HEK293 (cell line): ENCODE data around the gene ZNF587B.
"Not testable (repeated sequence)": the region's sequence is repeated elsewhere in the genome, so short reads cannot be mapped to it uniquely, and the experiment has no call there.

Experiments
- CTCF ChIA-PET: fragments of 350-600 bp; formaldehyde crosslinking; extraction: SDS; loops from one replicate; lab custom pipeline; 2021; ENCODE audit warnings: antibody characterized with exemption; lab: Yijun Ruan, JAX
- POLR2A ChIA-PET: fragments of 300-600 bp; formaldehyde crosslinking; extraction: SDS; loops from one replicate; lab custom pipeline; 2020; ENCODE audit warnings: antibody characterized with exemption, inconsistent platforms; lab: Yijun Ruan, JAX
- H3K27ac ChIP-seq: fragments of 200-500 bp; sonication (Bioruptor generic); 2 replicates; pipeline ENCODE4 v1.5.1; 2014; ENCODE audit warnings: low read depth, low read length, control low read depth, inconsistent platforms; ENCODE audit errors: extremely low read depth
- H3K36me3 ChIP-seq, 2 experiments: fragments of 200-500 bp in 1 of 2; sonication (Bioruptor generic) in 1 of 2; 1 replicate in 1 of 2; 2 replicates in 1 of 2; pipeline ENCODE4 v1.5.1; 2014 to 2017; ENCODE audit warnings: inconsistent platforms in 2 of 2, low read length in 2 of 2; ENCODE audit not compliant: control insufficient read depth in 2 of 2, insufficient read depth in 1 of 2
- H3K4me1 ChIP-seq: fragments of 200-500 bp; sonication (Bioruptor generic); 2 replicates; pipeline ENCODE4 v1.5.1; 2014; ENCODE audit warnings: mild to moderate bottlenecking, low read length, inconsistent platforms; ENCODE audit not compliant: control insufficient read depth, insufficient read depth
- H3K4me3 ChIP-seq: 2 replicates; pipeline ENCODE4 v1.5.1; 2011; ENCODE audit warnings: low read depth, mild to moderate bottlenecking, control low read depth, low read length, moderate library complexity
- H3K9me3 ChIP-seq: fragments of 200-500 bp; sonication (Bioruptor generic); 2 replicates; pipeline ENCODE4 v1.5.1; 2014; ENCODE audit warnings: low read depth, low read length, inconsistent platforms; ENCODE audit not compliant: control insufficient read depth, insufficient read depth
- BCL11A ChIP-seq: fragments of 450-650 bp; formaldehyde crosslinking; IDR thresholded peaks from 2 replicates; pipeline ENCODE4 v1.5.1; 2016; ENCODE audit warnings: low read depth, missing biosample characterization, missing genetic modification characterization
- PRDM1 ChIP-seq: fragments of 450-650 bp; formaldehyde crosslinking; IDR thresholded peaks from 2 replicates; pipeline ENCODE4; 2016; ENCODE audit warnings: missing biosample characterization, missing genetic modification characterization
- RBAK ChIP-seq: fragments of 450-650 bp; formaldehyde crosslinking; IDR thresholded peaks from 2 replicates; pipeline ENCODE4 v1.5.1; 2016; ENCODE audit warnings: missing biosample characterization, missing genetic modification characterization
- YY1 ChIP-seq: fragments of 450-650 bp; formaldehyde crosslinking; IDR thresholded peaks from 2 replicates; pipeline ENCODE4 v1.5.1; 2018; ENCODE audit warnings: missing biosample characterization, missing genetic modification characterization
- ZBTB7A ChIP-seq: fragments of 450-650 bp; formaldehyde crosslinking; IDR thresholded peaks from 2 replicates; pipeline ENCODE4 v1.5.1; 2016; ENCODE audit warnings: low read depth, missing biosample characterization, missing genetic modification characterization
- ZIC2 ChIP-seq: fragments of 450-650 bp; formaldehyde crosslinking; IDR thresholded peaks from 2 replicates; pipeline ENCODE4 v1.5.1; 2016; ENCODE audit warnings: missing biosample characterization, missing genetic modification characterization
- ZNF175 ChIP-seq: fragments of 450-650 bp; formaldehyde crosslinking; IDR thresholded peaks from 2 replicates; pipeline ENCODE4 v1.5.1; 2016; ENCODE audit warnings: missing biosample characterization, missing genetic modification characterization
- ZNF266 ChIP-seq: fragments of 450-650 bp; formaldehyde crosslinking; IDR thresholded peaks from 2 replicates; pipeline ENCODE4 v1.5.1; 2016; ENCODE audit warnings: missing biosample characterization, missing genetic modification characterization, low read depth
- ZNF354C ChIP-seq: fragments of 450-650 bp; formaldehyde crosslinking; IDR thresholded peaks from 2 replicates; pipeline ENCODE4 v1.5.1; 2016; ENCODE audit warnings: missing biosample characterization, missing genetic modification characterization, low read depth, borderline replicate concordance
- ZNF426 ChIP-seq: fragments of 450-650 bp; formaldehyde crosslinking; IDR thresholded peaks from 2 replicates; pipeline ENCODE4 v1.5.1; 2017; ENCODE audit warnings: missing biosample characterization, missing genetic modification characterization, mild to moderate bottlenecking, inconsistent platforms, moderate library complexity
- ZNF433 ChIP-seq: fragments of 450-650 bp; formaldehyde crosslinking; IDR thresholded peaks from 2 replicates; pipeline ENCODE4 v1.5.1; 2016; ENCODE audit warnings: missing biosample characterization, missing genetic modification characterization, low read depth
- ZNF473 ChIP-seq: fragments of 450-650 bp; formaldehyde crosslinking; IDR thresholded peaks from 2 replicates; pipeline ENCODE4 v1.5.1; 2017; ENCODE audit warnings: missing biosample characterization, missing genetic modification characterization
- ZNF514 ChIP-seq: fragments of 450-650 bp; formaldehyde crosslinking; IDR thresholded peaks from 2 replicates; pipeline ENCODE4 v1.5.1; 2016; ENCODE audit warnings: missing biosample characterization, missing genetic modification characterization
- ZNF600 ChIP-seq: fragments of 450-650 bp; formaldehyde crosslinking; IDR thresholded peaks from 2 replicates; pipeline ENCODE4 v1.5.1; 2016; ENCODE audit warnings: missing biosample characterization, missing genetic modification characterization
- ZNF623 ChIP-seq: fragments of 450-650 bp; formaldehyde crosslinking; IDR thresholded peaks from 2 replicates; pipeline ENCODE4 v1.5.1; 2016; ENCODE audit warnings: missing biosample characterization, missing genetic modification characterization
- ZNF660 ChIP-seq: fragments of 450-650 bp; IDR thresholded peaks from 2 replicates; pipeline ENCODE4 v1.5.1; 2018; ENCODE audit warnings: missing biosample characterization, mild to moderate bottlenecking, missing genetic modification characterization
- ZNF747 ChIP-seq: fragments of 450-650 bp; formaldehyde crosslinking; IDR thresholded peaks from 2 replicates; pipeline ENCODE4 v1.5.1; 2016; ENCODE audit warnings: missing biosample characterization, missing genetic modification characterization
- ZNF76 ChIP-seq: fragments of 450-650 bp; formaldehyde crosslinking; IDR thresholded peaks from 2 replicates; pipeline ENCODE4; 2016; ENCODE audit warnings: low read depth, missing biosample characterization, missing genetic modification characterization, borderline replicate concordance
- ZXDB ChIP-seq: fragments of 450-650 bp; formaldehyde crosslinking; IDR thresholded peaks from 2 replicates; pipeline ENCODE4 v1.5.1; 2016; ENCODE audit warnings: missing biosample characterization, missing genetic modification characterization
- TF ChIP-seq, protein P1 (sequence below): fragments of 450-650 bp; formaldehyde crosslinking; IDR thresholded peaks from 2 replicates; pipeline ENCODE4 v1.5.1; 2016; ENCODE audit warnings: missing biosample characterization, missing genetic modification characterization
- TF ChIP-seq, protein P2 (sequence below): fragments of 450-650 bp; formaldehyde crosslinking; optimal IDR thresholded peaks from 2 replicates; pipeline ENCODE3; 2016; ENCODE audit warnings: missing biosample characterization, mild to moderate bottlenecking, missing genetic modification characterization
- TF ChIP-seq, protein P3 (sequence below): fragments of 450-650 bp; formaldehyde crosslinking; IDR thresholded peaks from 2 replicates; pipeline ENCODE4 v1.5.1; 2017; ENCODE audit warnings: missing biosample characterization, missing genetic modification characterization

ZNF587B gene

GRCh38 chr19:57825511-57825910, 4.6 kb upstream of the ZNF587B start:
- no peak overlapping the region for H3K4me3 ChIP-seq
- TF ChIP-seq ZNF623 (no peak), ZNF660 (tag by site-specific recombination) (no peak), ZNF76 (tag by site-specific recombination) (no peak), ZNF600 (no peak), ZNF266 (no peak), RBAK (tag by site-specific recombination) (no peak)
- H3K27ac ChIP-seq = no peak overlapping the region
- peaks cover 2% of the 10 kb centered on the region; the same call in 1 of the 2 replicates for H3K4me1 ChIP-seq
- peaks cover 28 to 42% of the 10 kb centered on the region in 2 experiments; a peak in 2 of 3 replicates for H3K36me3 ChIP-seq
- CTCF ChIA-PET = interaction anchor here (0.6 to 1.1 kb wide), 2 partner anchors 78 to 390 kb away, joined by 3 to 5 read pairs; no protein-coding TSS in a partner anchor
- POLR2A ChIA-PET = no interaction called here
- H3K9me3 ChIP-seq = no peaks in the 10 kb centered on the region

GRCh38 chr19:57829316-57829715, 783 bp upstream of the ZNF587B start:
- POLR2A ChIA-PET = interaction anchor here (0.6 kb wide), 1 partner anchor 18 kb away, joined by 5 read pairs; no protein-coding TSS in a partner anchor
- Histone ChIP-seq H3K36me3 (peaks cover 20 to 32% of the 10 kb centered on the region in 2 experiments; a peak in 2 of 3 replicates), H3K4me3 (no peak overlapping the region), H3K4me1 (no peaks in the 10 kb centered on the region), H3K27ac (no peak overlapping the region), H3K9me3 (no peaks in the 10 kb centered on the region)
- TF ChIP-seq, protein P1, sequence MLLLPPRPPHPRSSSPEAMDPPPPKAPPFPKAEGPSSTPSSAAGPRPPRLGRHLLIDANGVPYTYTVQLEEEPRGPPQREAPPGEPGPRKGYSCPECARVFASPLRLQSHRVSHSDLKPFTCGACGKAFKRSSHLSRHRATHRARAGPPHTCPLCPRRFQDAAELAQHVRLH (tag by site-specific recombination) = no peak
- TF ChIP-seq ZNF514 (tag by site-specific recombination) = no peak
- no peak for TF ChIP-seq ZNF76 (tag by site-specific recombination)
- TF ChIP-seq BCL11A (tag by site-specific recombination) = no peak
- TF ChIP-seq ZNF747 (tag by site-specific recombination) = no peak
- TF ChIP-seq, protein P2, sequence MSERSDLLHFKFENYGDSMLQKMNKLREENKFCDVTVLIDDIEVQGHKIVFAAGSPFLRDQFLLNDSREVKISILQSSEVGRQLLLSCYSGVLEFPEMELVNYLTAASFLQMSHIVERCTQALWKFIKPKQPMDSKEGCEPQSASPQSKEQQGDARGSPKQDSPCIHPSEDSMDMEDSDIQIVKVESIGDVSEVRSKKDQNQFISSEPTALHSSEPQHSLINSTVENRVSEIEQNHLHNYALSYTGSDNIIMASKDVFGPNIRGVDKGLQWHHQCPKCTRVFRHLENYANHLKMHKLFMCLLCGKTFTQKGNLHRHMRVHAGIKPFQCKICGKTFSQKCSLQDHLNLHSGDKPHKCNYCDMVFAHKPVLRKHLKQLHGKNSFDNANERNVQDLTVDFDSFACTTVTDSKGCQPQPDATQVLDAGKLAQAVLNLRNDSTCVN (tag by site-specific recombination) = no peak
- CTCF ChIA-PET = no interaction called here

DNA sequence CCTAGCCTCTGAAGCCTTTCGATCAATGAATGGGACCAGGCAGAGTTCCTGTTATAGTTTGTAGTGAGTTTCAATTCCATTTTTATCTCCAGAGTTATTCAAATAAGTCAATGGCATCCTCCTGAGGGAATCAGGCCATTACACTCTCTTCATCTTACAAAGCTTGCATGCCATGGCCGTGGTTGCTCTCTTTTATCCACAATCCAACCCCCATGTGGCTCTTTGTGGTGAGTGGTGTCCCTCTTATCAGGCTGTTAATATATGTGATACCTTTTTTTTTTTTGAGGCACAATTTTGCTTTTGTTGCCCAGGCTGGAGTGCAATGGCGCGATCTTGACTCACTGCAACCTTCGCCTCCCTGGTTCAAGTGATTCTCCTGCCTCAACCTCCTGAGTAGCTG, 6.9 kb downstream of the ZNF587B start:
- H3K36me3 ChIP-seq = peaks cover 19 to 43% of the 10 kb centered on the region in 2 experiments; a peak in 2 of 3 replicates
- CTCF ChIA-PET = not testable (repeated sequence)

GRCh38 chr19:57838622-57839191, 8.6 kb downstream of the ZNF587B start:
- CTCF ChIA-PET, POLR2A ChIA-PET: not testable (repeated sequence)

More for the DNA sequence above, 6.9 kb downstream of the ZNF587B start:
- H3K4me3 ChIP-seq, H3K27ac ChIP-seq, H3K4me1 ChIP-seq, H3K9me3 ChIP-seq: not testable (repeated sequence)
- POLR2A ChIA-PET = interaction anchor here (0.6 kb wide), 1 partner anchor 13 kb away, joined by 4 read pairs; no protein-coding TSS in a partner anchor

DNA sequence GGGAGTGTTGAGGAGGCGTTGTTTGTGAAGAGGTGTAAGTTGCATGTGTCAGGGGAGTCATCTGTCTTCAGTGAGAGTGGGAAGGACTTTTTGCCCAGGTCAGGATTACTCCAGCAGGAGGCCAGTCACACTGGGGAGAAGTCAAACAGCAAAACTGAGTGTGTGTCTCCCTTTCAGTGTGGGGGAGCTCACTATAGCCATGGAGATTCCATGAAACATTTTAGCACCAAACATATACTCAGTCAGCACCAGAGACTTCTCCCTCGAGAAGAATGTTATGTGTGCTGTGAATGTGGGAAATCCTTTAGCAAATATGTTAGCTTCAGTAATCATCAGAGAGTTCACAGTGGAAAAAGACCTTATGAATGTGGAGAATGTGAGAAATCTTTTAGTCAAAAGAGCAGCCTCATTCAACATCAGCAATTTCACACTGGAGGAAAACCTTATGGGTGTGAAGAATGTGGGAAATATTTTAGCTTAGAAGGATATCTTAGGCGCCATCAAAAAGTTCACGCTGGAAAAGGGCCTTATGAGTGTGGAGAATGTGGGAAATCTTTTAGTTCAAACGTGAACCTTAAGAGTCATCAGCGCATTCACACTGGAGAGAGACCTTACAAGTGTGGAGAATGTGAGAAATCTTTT, 11.1 kb downstream of the ZNF587B start:
- Histone ChIP-seq H3K4me1 (no peaks in the 10 kb centered on the region), H3K27ac (no peak overlapping the region), H3K4me3 (no peak overlapping the region), H3K36me3 (peaks cover 46 to 66% of the 10 kb centered on the region in 2 experiments), H3K9me3 (no peaks in the 10 kb centered on the region)
- CTCF ChIA-PET = no interaction called here
- POLR2A ChIA-PET = no interaction called here
- no peak for TF ChIP-seq YY1
- no peak for TF ChIP-seq ZNF600
- no peak for TF ChIP-seq ZBTB7A (tag by site-specific recombination)
- TF ChIP-seq ZXDB (tag by site-specific recombination) = no peak
- TF ChIP-seq PRDM1 (tag by site-specific recombination) = no peak
- no peak for TF ChIP-seq ZNF473
- TF ChIP-seq ZNF175 (tag by site-specific recombination) = no peak
- no peak for TF ChIP-seq ZNF433 (tag by site-specific recombination)
- no peak for TF ChIP-seq ZIC2 (tag by site-specific recombination)
- TF ChIP-seq, protein P3, sequence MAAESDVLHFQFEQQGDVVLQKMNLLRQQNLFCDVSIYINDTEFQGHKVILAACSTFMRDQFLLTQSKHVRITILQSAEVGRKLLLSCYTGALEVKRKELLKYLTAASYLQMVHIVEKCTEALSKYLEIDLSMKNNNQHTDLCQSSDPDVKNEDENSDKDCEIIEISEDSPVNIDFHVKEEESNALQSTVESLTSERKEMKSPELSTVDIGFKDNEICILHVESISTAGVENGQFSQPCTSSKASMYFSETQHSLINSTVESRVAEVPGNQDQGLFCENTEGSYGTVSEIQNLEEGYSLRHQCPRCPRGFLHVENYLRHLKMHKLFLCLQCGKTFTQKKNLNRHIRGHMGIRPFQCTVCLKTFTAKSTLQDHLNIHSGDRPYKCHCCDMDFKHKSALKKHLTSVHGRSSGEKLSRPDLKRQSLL = no peak
- no peak for TF ChIP-seq ZNF354C
- TF ChIP-seq ZNF426 (tag by site-specific recombination) = no peak

More at GRCh38 chr19:57838622-57839191, 8.6 kb downstream of the ZNF587B start:
- peaks cover 26 to 52% of the 10 kb centered on the region in 2 experiments; a peak in 2 of 3 replicates for H3K36me3 ChIP-seq
- not testable (repeated sequence) for H3K4me3 ChIP-seq, H3K9me3 ChIP-seq, H3K27ac ChIP-seq, H3K4me1 ChIP-seq
